Natural killer cell treated with Interleukin-12 subunit alpha and Interleukin-12 subunit beta and Interleukin-15 and Interleukin-18, amount 100 ng/mL, for 72 hours (primary cell): ENCODE measurements around the gene GAS7. TPM values are rescaled to one million over a fixed set of nuclear protein-coding genes. Genes with fewer than 3 reads are reported as not detected.

Experiments used
- ATAC-seq, 2 donors: fragments of 150-1000 bp; cut with Tn5 transposase in 1 of 2; sonication (Bioruptor Pico), chemical (Tn5 transposase) in 1 of 2; 2 replicates each; pipeline ENCODE4 v1.10.0; 2021
- DNase-seq: peaks from one replicate; pipeline ENCODE4 v3.0.0; 2022; ENCODE audit warnings: low spot score
- H3K27ac Mint-ChIP-seq, 2 donors: 1 replicate in 1 of 2; 2 replicates in 1 of 2; pipeline ENCODE4 v1.8.0; 2022; ENCODE audit warnings: mixed read lengths in 2 of 2, mild to moderate bottlenecking in 1 of 2, moderate library complexity in 1 of 2
- H3K27me3 Mint-ChIP-seq, 2 donors: 1 replicate in 1 of 2; 2 replicates in 1 of 2; pipeline ENCODE4 v1.8.0; 2022; ENCODE audit warnings: mixed read lengths in 2 of 2
- H3K36me3 Mint-ChIP-seq: one replicate; pipeline ENCODE4 v1.8.0; 2022; ENCODE audit warnings: mixed read lengths
- H3K4me1 Mint-ChIP-seq, 2 donors: 1 replicate in 1 of 2; 2 replicates in 1 of 2; pipeline ENCODE4 v1.8.0; 2022; ENCODE audit warnings: low read depth in 2 of 2, mixed read lengths in 2 of 2, mild to moderate bottlenecking in 1 of 2
- H3K4me3 Mint-ChIP-seq: one replicate; pipeline ENCODE4 v1.8.0; 2022; ENCODE audit warnings: mixed read lengths
- H3K9me3 Mint-ChIP-seq: 2 replicates; pipeline ENCODE4 v1.8.0; 2022; ENCODE audit warnings: mixed read lengths
- total RNA-seq, 2 donors: library from RNA; stranded (reverse); gene quantifications; one replicate each; pipeline ENCODE4 v1.2.3, GENCODE V29; 2022

The GAS7 gene
- total RNA-seq, 2 donors from 2014 or later: 4.9 to 5.5 TPM

DNA sequence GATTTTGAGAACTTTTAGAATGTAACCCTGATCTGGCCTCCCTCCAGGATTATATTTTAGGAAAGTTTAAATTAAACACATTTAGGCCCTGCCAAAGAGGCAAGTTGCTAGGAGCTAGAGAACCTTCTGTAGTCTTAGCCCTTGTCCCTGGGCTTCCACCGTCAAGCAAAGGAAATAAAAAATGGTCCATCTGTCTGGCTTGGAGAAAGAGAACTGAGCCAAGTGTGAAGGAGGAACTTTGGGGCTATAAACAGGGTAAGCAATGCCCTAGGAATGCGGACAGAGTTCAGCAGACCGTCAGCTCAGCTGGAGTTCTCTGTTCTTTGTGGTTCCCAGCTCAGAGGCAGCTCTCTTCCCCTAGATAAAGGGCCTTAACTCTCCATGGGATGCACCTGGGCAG, 323.0 kb downstream of the GAS7 start:
- DNase-seq (no peak), ATAC-seq (no peak)
- Mint-ChIP-seq H3K36me3 (no peaks in the 10 kb centered on the region), H3K27ac (no peak overlapping the region), H3K4me3 (no peak overlapping the region), H3K9me3 (no peaks in the 10 kb centered on the region), H3K4me1 (no peaks in the 10 kb centered on the region), H3K27me3 (peaks cover 15 to 34% of the 10 kb centered on the region in 2 donors)

- no peak for DNase-seq
- no peaks in the 10 kb centered on the region for H3K4me1 Mint-ChIP-seq
- no peaks in the 10 kb centered on the region for H3K36me3 Mint-ChIP-seq
- ATAC-seq: no peak
- H3K27me3 Mint-ChIP-seq: peaks cover 15 to 29% of the 10 kb centered on the region in 2 donors
- H3K4me3 Mint-ChIP-seq: no peak overlapping the region
- H3K27ac Mint-ChIP-seq: no peak overlapping the region
- no peaks in the 10 kb centered on the region for H3K9me3 Mint-ChIP-seq
Observed at GRCh38 chr17:9874722-9875121, 323.7 kb downstream of the GAS7 start.

DNA sequence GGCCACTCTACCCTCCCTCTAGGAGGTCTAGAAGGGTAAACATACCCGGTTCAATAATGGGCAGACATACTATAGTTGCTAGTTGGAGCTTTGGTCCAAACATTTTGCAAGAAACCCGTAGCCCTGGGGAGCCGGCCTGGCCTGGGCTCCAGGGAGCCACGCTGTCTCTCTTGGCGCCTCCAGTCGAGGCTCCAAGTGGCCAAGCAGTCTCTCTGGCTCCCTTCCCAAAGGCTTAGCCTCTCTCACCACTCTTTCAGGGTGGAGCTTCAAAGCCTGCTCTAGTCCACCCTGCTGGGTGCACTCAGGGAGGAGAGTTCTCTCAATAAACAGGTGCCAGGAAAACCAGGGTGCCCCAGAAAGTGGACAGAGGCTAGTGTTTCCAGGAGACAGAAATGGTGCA, 325.6 kb downstream of the GAS7 start:
- Mint-ChIP-seq H3K27ac (no peak overlapping the region), H3K36me3 (no peaks in the 10 kb centered on the region), H3K9me3 (no peaks in the 10 kb centered on the region), H3K27me3 (peaks cover 23 to 38% of the 10 kb centered on the region in 2 donors), H3K4me1 (no peaks in the 10 kb centered on the region), H3K4me3 (no peak overlapping the region)
- peak in 1 of 2 donors; percentile 11 for ATAC-seq
- DNase-seq: no peak

- DNase-seq (no peak), ATAC-seq (no peak)
- Mint-ChIP-seq H3K36me3 (no peaks in the 10 kb centered on the region), H3K27ac (no peak overlapping the region), H3K27me3 (peaks cover 24 to 30% of the 10 kb centered on the region in 2 donors), H3K4me1 (no peaks in the 10 kb centered on the region), H3K4me3 (no peak overlapping the region), H3K9me3 (peaks cover 3% of the 10 kb centered on the region)
Observed at GRCh38 chr17:9868552-9868951, 329.9 kb downstream of the GAS7 start.

DNA sequence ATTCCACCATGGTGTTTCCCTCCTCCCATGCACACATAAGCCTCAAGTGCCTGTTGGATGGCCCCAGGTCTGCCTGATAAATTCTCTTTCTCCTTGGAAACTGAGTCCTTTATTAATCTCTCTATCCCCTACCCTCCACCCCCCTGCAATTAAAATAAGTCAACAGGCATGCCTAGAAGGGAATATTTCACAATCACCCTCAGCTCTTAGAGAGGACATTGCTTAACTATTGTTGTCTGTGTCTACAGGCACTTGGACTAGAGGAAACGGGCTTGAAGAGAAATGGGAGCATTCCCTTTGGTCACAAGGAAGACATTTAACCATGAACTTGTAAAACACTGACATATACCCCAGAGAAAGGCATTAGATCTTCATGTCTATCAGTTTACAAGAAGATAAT, 332.8 kb downstream of the GAS7 start:
- Mint-ChIP-seq H3K9me3 (peaks cover 3% of the 10 kb centered on the region), H3K4me1 (no peaks in the 10 kb centered on the region), H3K27me3 (peaks cover 21 to 44% of the 10 kb centered on the region in 2 donors), H3K4me3 (no peak overlapping the region), H3K27ac (no peak overlapping the region), H3K36me3 (no peaks in the 10 kb centered on the region)
- no peak for DNase-seq
- ATAC-seq: no peak

- Mint-ChIP-seq H3K9me3 (peaks cover 3% of the 10 kb centered on the region), H3K36me3 (no peaks in the 10 kb centered on the region), H3K4me3 (no peak overlapping the region), H3K4me1 (no peaks in the 10 kb centered on the region), H3K27ac (no peak overlapping the region), H3K27me3 (peaks cover 16 to 33% of the 10 kb centered on the region in 2 donors)
- DNase-seq: no peak
- no peak for ATAC-seq
Observed at GRCh38 chr17:9862949-9863348, 335.5 kb downstream of the GAS7 start.

DNA sequence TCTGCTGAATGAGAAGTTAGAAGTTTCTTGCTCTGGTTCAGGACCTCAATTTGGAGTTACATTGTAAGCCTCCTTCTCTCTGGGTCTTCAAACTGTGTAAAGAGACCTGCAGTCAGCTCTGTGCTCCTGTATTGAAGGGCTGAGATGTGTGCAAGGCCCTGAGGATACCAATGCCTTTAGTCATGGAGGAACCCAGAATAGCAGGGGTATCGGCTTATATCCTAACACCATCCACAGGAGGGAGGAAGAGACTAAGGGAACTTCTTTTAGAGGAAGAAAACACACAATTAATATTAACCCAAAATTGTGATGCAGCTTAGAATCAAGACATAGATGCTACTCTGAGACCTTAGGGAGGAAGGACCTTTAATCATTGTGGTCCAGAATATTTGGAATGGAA, 336.2 kb downstream of the GAS7 start:
- H3K36me3 Mint-ChIP-seq: no peaks in the 10 kb centered on the region
- ATAC-seq: no peak
- no peak overlapping the region for H3K4me3 Mint-ChIP-seq

GRCh38 chr17:9860851-9861250, 337.6 kb downstream of the GAS7 start:
- DNase-seq: no peak

More for the DNA sequence above, 336.2 kb downstream of the GAS7 start:
- H3K27ac Mint-ChIP-seq: no peak overlapping the region
- H3K4me1 Mint-ChIP-seq: no peaks in the 10 kb centered on the region
- H3K9me3 Mint-ChIP-seq: peaks cover 3% of the 10 kb centered on the region
- DNase-seq: no peak
- peaks cover 13 to 33% of the 10 kb centered on the region in 2 donors for H3K27me3 Mint-ChIP-seq

More at GRCh38 chr17:9860851-9861250, 337.6 kb downstream of the GAS7 start:
- peaks cover 13 to 26% of the 10 kb centered on the region in 2 donors for H3K27me3 Mint-ChIP-seq
- H3K9me3 Mint-ChIP-seq: peaks cover 3% of the 10 kb centered on the region
- H3K4me3 Mint-ChIP-seq: no peak overlapping the region
- no peaks in the 10 kb centered on the region for H3K4me1 Mint-ChIP-seq
- no peak overlapping the region for H3K27ac Mint-ChIP-seq
- no peak for ATAC-seq
- no peaks in the 10 kb centered on the region for H3K36me3 Mint-ChIP-seq

Other genes starting within 250 kb of the GAS7 start
- gene MYH13, start 174.4 kb upstream of the GAS7 start, total RNA-seq: not detected
- gene MYH8, start 223.3 kb upstream of the GAS7 start, total RNA-seq: not detected